ENCODE results near the gene IDH3G.

DNA sequence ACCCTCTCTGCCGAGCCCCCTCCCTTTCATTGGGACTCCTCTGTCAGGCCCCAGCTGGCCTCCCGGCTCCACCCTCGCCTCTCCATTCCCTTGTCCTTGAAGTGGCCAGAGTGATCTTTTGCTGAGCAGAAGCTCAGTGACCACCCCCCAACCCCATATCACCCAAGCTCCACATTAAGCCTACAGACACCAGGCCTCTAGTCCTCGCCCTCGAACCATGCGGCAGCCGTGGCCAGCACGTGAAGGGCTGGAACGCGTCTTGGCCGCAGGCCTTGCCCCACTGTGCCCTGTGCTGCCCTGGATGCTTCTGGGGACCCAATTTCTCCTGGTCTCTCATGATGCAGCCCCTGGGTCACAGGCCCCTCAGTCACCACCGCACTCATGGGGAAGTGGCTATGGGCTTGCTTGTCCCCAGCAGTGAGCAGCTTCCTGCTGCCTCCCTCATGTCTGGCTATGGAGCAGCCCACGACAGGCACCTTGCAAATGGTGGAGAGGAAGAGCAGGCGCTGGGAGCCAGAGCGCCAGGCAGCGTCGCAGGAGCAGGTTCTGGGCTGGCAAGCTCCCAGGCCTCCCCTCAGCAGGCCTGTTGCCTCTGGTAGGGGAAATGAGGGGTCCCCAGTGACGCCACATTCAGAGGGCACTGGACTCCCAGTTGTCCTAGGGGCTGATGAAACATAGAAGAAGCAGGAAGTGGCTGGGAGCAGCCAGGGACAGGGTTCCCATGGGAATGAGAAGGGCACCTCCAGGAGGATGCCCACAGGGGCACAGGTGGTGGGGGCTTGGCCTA lies 14.1 kb downstream of the IDH3G start:
- TF ChIP-seq POLR2AphosphoS5 (IDR thresholded peaks at IDR 0.05; ENCODE audit: low read depth), result no peak
- TF ChIP-seq, protein P1, sequence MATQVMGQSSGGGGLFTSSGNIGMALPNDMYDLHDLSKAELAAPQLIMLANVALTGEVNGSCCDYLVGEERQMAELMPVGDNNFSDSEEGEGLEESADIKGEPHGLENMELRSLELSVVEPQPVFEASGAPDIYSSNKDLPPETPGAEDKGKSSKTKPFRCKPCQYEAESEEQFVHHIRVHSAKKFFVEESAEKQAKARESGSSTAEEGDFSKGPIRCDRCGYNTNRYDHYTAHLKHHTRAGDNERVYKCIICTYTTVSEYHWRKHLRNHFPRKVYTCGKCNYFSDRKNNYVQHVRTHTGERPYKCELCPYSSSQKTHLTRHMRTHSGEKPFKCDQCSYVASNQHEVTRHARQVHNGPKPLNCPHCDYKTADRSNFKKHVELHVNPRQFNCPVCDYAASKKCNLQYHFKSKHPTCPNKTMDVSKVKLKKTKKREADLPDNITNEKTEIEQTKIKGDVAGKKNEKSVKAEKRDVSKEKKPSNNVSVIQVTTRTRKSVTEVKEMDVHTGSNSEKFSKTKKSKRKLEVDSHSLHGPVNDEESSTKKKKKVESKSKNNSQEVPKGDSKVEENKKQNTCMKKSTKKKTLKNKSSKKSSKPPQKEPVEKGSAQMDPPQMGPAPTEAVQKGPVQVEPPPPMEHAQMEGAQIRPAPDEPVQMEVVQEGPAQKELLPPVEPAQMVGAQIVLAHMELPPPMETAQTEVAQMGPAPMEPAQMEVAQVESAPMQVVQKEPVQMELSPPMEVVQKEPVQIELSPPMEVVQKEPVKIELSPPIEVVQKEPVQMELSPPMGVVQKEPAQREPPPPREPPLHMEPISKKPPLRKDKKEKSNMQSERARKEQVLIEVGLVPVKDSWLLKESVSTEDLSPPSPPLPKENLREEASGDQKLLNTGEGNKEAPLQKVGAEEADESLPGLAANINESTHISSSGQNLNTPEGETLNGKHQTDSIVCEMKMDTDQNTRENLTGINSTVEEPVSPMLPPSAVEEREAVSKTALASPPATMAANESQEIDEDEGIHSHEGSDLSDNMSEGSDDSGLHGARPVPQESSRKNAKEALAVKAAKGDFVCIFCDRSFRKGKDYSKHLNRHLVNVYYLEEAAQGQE (IDR thresholded peaks at IDR 0.05; ENCODE audit: unreplicated experiment), result no peak
- TF ChIP-seq, protein P2, sequence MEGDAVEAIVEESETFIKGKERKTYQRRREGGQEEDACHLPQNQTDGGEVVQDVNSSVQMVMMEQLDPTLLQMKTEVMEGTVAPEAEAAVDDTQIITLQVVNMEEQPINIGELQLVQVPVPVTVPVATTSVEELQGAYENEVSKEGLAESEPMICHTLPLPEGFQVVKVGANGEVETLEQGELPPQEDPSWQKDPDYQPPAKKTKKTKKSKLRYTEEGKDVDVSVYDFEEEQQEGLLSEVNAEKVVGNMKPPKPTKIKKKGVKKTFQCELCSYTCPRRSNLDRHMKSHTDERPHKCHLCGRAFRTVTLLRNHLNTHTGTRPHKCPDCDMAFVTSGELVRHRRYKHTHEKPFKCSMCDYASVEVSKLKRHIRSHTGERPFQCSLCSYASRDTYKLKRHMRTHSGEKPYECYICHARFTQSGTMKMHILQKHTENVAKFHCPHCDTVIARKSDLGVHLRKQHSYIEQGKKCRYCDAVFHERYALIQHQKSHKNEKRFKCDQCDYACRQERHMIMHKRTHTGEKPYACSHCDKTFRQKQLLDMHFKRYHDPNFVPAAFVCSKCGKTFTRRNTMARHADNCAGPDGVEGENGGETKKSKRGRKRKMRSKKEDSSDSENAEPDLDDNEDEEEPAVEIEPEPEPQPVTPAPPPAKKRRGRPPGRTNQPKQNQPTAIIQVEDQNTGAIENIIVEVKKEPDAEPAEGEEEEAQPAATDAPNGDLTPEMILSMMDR (conservative IDR thresholded peaks at IDR 0.05; ENCODE audit: low read depth in 2 of 2), result no peak
- TF ChIP-seq ETS1 (IDR thresholded peaks at IDR 0.05), result no peak
- no peak for TF ChIP-seq CREB1 (CRISPR knock-in tag; IDR thresholded peaks at IDR 0.05; ENCODE audit: low read depth)
- TF ChIP-seq EZH2 (IDR thresholded peaks at IDR 0.05; ENCODE audit: low read depth, unreplicated experiment), result no peak
